GM23338 (cell line): Measurements from ENCODE around the gene EPS8.

Experiments
- CREB1 ChIP-seq: fragments of 250-450 bp; sonication (Bioruptor Pico); IDR thresholded peaks from 2 replicates; pipeline ENCODE4 v1.5.0; 2020; ENCODE audit warnings: low read depth, mild to moderate bottlenecking, moderate library complexity
- EZH2 ChIP-seq: fragments of 200-600 bp; sonication (generic); IDR thresholded peaks from one replicate; pipeline ENCODE4 v1.8.0; 2017; ENCODE audit warnings: antibody characterized with exemption, mild to moderate bottlenecking, low read depth; ENCODE audit not compliant: unreplicated experiment
- EZH2phosphoT487 ChIP-seq: fragments of 200-600 bp; sonication (generic); IDR thresholded peaks from one replicate; pipeline ENCODE4 v1.8.1; 2018; ENCODE audit warnings: antibody characterized with exemption; ENCODE audit not compliant: unreplicated experiment
- JUNB ChIP-seq: IDR thresholded peaks from one replicate; pipeline ENCODE4 v1.6.1; 2016; ENCODE audit warnings: antibody characterized with exemption; ENCODE audit not compliant: unreplicated experiment
- NANOG ChIP-seq: IDR thresholded peaks from 2 replicates; pipeline ENCODE4 v1.6.1; 2016; ENCODE audit warnings: antibody characterized with exemption, borderline replicate concordance
- POLR2AphosphoS5 ChIP-seq: IDR thresholded peaks from 2 replicates; pipeline ENCODE4 v1.6.1; 2016; ENCODE audit warnings: antibody characterized with exemption, low read depth
- STAT1 ChIP-seq: IDR thresholded peaks from one replicate; pipeline ENCODE4 v1.6.1; 2016; ENCODE audit warnings: antibody characterized with exemption; ENCODE audit not compliant: unreplicated experiment
- ZNF114 ChIP-seq: fragments of 250-450 bp; sonication (Bioruptor Pico); IDR thresholded peaks from 2 replicates; pipeline ENCODE4 v1.5.0; 2020; ENCODE audit warnings: mild to moderate bottlenecking, moderate library complexity
- ZNF331 ChIP-seq: fragments of 250-450 bp; sonication (Bioruptor Pico); IDR thresholded peaks from 2 replicates; pipeline ENCODE4 v1.5.0; 2020; ENCODE audit warnings: low read depth, mild to moderate bottlenecking, moderate library complexity
- TF ChIP-seq, protein P1 (sequence below), 2 experiments: fragments of 200-600 bp in 1 of 2; sonication (generic) in 1 of 2; conservative IDR thresholded peaks; 2 replicates each; pipeline versions ENCODE4 v1.5.1 to v1.6.1; 2016 to 2017; ENCODE audit warnings: antibody characterized with exemption in 2 of 2, low read depth in 2 of 2, mild to moderate bottlenecking in 2 of 2, moderate library complexity in 1 of 2
- TF ChIP-seq, protein P2 (sequence below): IDR thresholded peaks from one replicate; pipeline ENCODE4 v1.6.1; 2018; ENCODE audit warnings: antibody characterized with exemption; ENCODE audit not compliant: unreplicated experiment
- TF ChIP-seq, protein P3 (sequence below): fragments of 250-450 bp; sonication (Bioruptor Pico); IDR thresholded peaks from 2 replicates; pipeline ENCODE4 v1.5.0; 2020; ENCODE audit warnings: mild to moderate bottlenecking, moderate library complexity
- TF ChIP-seq, protein P4 (sequence below): IDR thresholded peaks from 2 replicates; pipeline ENCODE4 v1.6.1; 2016; ENCODE audit warnings: antibody characterized with exemption

DNA sequence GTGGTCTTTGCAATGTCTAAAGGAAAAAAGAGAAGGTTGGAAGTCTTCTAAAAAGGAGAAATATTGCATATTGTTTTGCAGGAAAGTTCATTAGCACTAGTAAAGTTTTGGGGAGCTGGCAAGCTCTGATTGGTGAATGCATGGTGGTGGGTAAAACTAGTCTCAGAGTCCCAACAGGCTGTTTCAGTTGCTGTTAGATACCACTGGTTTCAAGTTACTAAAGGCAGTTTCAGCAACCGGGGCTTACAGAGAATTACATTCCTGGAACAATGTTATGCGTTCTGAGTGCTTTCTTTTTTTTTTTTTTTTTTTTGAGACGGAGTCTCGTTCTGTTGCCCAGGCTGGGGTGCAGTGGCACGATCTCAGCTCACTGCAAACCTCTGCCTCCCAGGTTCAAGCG lies 208.2 kb downstream of the EPS8 start:
- TF ChIP-seq, protein P1, sequence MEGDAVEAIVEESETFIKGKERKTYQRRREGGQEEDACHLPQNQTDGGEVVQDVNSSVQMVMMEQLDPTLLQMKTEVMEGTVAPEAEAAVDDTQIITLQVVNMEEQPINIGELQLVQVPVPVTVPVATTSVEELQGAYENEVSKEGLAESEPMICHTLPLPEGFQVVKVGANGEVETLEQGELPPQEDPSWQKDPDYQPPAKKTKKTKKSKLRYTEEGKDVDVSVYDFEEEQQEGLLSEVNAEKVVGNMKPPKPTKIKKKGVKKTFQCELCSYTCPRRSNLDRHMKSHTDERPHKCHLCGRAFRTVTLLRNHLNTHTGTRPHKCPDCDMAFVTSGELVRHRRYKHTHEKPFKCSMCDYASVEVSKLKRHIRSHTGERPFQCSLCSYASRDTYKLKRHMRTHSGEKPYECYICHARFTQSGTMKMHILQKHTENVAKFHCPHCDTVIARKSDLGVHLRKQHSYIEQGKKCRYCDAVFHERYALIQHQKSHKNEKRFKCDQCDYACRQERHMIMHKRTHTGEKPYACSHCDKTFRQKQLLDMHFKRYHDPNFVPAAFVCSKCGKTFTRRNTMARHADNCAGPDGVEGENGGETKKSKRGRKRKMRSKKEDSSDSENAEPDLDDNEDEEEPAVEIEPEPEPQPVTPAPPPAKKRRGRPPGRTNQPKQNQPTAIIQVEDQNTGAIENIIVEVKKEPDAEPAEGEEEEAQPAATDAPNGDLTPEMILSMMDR (conservative IDR thresholded peaks at IDR 0.05; ENCODE audit: low read depth in 2 of 2), result no peak
- TF ChIP-seq, protein P2, sequence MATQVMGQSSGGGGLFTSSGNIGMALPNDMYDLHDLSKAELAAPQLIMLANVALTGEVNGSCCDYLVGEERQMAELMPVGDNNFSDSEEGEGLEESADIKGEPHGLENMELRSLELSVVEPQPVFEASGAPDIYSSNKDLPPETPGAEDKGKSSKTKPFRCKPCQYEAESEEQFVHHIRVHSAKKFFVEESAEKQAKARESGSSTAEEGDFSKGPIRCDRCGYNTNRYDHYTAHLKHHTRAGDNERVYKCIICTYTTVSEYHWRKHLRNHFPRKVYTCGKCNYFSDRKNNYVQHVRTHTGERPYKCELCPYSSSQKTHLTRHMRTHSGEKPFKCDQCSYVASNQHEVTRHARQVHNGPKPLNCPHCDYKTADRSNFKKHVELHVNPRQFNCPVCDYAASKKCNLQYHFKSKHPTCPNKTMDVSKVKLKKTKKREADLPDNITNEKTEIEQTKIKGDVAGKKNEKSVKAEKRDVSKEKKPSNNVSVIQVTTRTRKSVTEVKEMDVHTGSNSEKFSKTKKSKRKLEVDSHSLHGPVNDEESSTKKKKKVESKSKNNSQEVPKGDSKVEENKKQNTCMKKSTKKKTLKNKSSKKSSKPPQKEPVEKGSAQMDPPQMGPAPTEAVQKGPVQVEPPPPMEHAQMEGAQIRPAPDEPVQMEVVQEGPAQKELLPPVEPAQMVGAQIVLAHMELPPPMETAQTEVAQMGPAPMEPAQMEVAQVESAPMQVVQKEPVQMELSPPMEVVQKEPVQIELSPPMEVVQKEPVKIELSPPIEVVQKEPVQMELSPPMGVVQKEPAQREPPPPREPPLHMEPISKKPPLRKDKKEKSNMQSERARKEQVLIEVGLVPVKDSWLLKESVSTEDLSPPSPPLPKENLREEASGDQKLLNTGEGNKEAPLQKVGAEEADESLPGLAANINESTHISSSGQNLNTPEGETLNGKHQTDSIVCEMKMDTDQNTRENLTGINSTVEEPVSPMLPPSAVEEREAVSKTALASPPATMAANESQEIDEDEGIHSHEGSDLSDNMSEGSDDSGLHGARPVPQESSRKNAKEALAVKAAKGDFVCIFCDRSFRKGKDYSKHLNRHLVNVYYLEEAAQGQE, result no peak
- TF ChIP-seq EZH2, result no peak
- TF ChIP-seq EZH2phosphoT487, result no peak
- TF ChIP-seq POLR2AphosphoS5, result no peak
- TF ChIP-seq CREB1 (CRISPR knock-in tag), result no peak
- TF ChIP-seq, protein P3, sequence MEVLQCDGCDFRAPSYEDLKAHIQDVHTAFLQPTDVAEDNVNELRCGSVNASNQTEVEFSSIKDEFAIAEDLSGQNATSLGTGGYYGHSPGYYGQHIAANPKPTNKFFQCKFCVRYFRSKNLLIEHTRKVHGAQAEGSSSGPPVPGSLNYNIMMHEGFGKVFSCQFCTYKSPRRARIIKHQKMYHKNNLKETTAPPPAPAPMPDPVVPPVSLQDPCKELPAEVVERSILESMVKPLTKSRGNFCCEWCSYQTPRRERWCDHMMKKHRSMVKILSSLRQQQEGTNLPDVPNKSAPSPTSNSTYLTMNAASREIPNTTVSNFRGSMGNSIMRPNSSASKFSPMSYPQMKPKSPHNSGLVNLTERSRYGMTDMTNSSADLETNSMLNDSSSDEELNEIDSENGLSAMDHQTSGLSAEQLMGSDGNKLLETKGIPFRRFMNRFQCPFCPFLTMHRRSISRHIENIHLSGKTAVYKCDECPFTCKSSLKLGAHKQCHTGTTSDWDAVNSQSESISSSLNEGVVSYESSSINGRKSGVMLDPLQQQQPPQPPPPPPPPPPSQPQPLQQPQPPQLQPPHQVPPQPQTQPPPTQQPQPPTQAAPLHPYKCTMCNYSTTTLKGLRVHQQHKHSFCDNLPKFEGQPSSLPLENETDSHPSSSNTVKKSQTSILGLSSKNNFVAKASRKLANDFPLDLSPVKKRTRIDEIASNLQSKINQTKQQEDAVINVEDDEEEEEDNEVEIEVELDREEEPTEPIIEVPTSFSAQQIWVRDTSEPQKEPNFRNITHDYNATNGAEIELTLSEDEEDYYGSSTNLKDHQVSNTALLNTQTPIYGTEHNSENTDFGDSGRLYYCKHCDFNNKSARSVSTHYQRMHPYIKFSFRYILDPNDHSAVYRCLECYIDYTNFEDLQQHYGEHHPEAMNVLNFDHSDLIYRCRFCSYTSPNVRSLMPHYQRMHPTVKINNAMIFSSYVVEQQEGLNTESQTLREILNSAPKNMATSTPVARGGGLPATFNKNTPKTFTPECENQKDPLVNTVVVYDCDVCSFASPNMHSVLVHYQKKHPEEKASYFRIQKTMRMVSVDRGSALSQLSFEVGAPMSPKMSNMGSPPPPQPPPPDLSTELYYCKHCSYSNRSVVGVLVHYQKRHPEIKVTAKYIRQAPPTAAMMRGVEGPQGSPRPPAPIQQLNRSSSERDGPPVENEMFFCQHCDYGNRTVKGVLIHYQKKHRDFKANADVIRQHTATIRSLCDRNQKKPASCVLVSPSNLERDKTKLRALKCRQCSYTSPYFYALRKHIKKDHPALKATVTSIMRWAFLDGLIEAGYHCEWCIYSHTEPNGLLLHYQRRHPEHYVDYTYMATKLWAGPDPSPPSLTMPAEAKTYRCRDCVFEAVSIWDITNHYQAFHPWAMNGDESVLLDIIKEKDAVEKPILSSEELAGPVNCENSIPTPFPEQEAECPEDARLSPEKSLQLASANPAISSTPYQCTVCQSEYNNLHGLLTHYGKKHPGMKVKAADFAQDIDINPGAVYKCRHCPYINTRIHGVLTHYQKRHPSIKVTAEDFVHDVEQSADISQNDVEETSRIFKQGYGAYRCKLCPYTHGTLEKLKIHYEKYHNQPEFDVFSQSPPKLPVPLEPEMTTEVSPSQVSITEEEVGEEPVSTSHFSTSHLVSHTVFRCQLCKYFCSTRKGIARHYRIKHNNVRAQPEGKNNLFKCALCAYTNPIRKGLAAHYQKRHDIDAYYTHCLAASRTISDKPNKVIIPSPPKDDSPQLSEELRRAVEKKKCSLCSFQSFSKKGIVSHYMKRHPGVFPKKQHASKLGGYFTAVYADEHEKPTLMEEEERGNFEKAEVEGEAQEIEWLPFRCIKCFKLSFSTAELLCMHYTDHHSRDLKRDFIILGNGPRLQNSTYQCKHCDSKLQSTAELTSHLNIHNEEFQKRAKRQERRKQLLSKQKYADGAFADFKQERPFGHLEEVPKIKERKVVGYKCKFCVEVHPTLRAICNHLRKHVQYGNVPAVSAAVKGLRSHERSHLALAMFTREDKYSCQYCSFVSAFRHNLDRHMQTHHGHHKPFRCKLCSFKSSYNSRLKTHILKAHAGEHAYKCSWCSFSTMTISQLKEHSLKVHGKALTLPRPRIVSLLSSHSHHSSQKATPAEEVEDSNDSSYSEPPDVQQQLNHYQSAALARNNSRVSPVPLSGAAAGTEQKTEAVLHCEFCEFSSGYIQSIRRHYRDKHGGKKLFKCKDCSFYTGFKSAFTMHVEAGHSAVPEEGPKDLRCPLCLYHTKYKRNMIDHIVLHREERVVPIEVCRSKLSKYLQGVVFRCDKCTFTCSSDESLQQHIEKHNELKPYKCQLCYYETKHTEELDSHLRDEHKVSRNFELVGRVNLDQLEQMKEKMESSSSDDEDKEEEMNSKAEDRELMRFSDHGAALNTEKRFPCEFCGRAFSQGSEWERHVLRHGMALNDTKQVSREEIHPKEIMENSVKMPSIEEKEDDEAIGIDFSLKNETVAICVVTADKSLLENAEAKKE (CRISPR knock-in tag), result no peak
- no peak for TF ChIP-seq NANOG
- no peak for TF ChIP-seq JUNB
- TF ChIP-seq ZNF331, result no peak
- TF ChIP-seq, protein P4, sequence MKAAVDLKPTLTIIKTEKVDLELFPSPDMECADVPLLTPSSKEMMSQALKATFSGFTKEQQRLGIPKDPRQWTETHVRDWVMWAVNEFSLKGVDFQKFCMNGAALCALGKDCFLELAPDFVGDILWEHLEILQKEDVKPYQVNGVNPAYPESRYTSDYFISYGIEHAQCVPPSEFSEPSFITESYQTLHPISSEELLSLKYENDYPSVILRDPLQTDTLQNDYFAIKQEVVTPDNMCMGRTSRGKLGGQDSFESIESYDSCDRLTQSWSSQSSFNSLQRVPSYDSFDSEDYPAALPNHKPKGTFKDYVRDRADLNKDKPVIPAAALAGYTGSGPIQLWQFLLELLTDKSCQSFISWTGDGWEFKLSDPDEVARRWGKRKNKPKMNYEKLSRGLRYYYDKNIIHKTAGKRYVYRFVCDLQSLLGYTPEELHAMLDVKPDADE, result no peak
- no peak for TF ChIP-seq ZNF114 (CRISPR knock-in tag)
- no peak for TF ChIP-seq STAT1
